ENCODE data around the gene RBM20. TPM values are rescaled to one million over a fixed set of nuclear protein-coding genes. Genes with fewer than 3 reads are reported as not detected.

RBM20 gene
- 0.58 TPM for polyA plus RNA-seq (2013)

GRCh38 chr10:110643653-110644597, at the start of gene RBM20:
Gene RBM20, plus strand, starts transcription at chr10:110644336. Its CDS starts 119 bp downstream, at chr10:110644455.
- Histone ChIP-seq H3K4me1 (ENCODE audit: control extremely low read depth in 1 of 4, control insufficient read depth in 4 of 4, insufficient read depth in 4 of 4, low read length in 3 of 4) (peaks cover 0 to 19% (median 18%) of the 10 kb centered on the region in 4 experiments), H3K36me3 (ENCODE audit: control insufficient read depth in 4 of 4, insufficient read depth in 4 of 4, low read length in 3 of 4) (no peaks in the 10 kb centered on the region), H3K9me3 (ENCODE audit: control extremely low read depth in 1 of 5, control insufficient read depth in 4 of 5, insufficient read depth in 2 of 5, low read depth in 1 of 5, low read length in 4 of 5) (peaks cover 0 to 3% (median 0%) of the 10 kb centered on the region in 5 experiments), H3K27ac (ENCODE audit: insufficient read depth in 1 of 2, low read depth in 1 of 2, low read length in 2 of 2, poor library complexity in 1 of 2, severe bottlenecking in 2 of 2) (peak within 1 kb of the TSS in 1 of 2 experiments; percentile 72), H3K27me3 (replicated peaks in 2 of 5; ENCODE audit: control insufficient read depth in 4 of 5, insufficient read depth in 5 of 5, low read length in 4 of 5) (peaks cover 31 to 80% (median 58%) of the 10 kb centered on the region in 5 experiments), H3K4me3 (ENCODE audit: control insufficient read depth in 1 of 7, extremely low read depth in 1 of 7, insufficient read depth in 4 of 7, low read depth in 2 of 7, low read length in 6 of 7) (peak within 1 kb of the TSS in 6 of 7 experiments; percentile 42 to 68 (median 61))
- ChIA-PET POLR2A (interaction anchor here (0.6 to 0.8 kb wide), 2 partner anchors 18 to 436 kb away, joined by 3 to 4 read pairs; no protein-coding TSS in a partner anchor), CTCF (interaction anchor here (1.0 to 1.6 kb wide), 4 partner anchors 21 to 36 kb away, joined by 3 to 4 read pairs (median 4); no protein-coding TSS in a partner anchor)
- DNase-seq: peak in 2 of 3 donors; percentile 42 to 60
- under 1% methylated on average over 95 of the region's 106 CpGs for WGBS (ENCODE audit: insufficient coverage)

GRCh38 chr10:110597476-110597875, 46.7 kb upstream of the RBM20 start:
- CTCF ChIA-PET: interaction anchor here (0.5 to 9.1 kb wide), 5 partner anchors 15 to 483 kb away, joined by 3 to 84 read pairs (median 3); partner anchors contain the start of gene SMNDC1
- no peak for DNase-seq
- Histone ChIP-seq H3K27ac (ENCODE audit: insufficient read depth in 1 of 2, low read depth in 1 of 2, low read length in 2 of 2, poor library complexity in 1 of 2, severe bottlenecking in 2 of 2) (no peak overlapping the region), H3K36me3 (ENCODE audit: control insufficient read depth in 4 of 4, insufficient read depth in 4 of 4, low read length in 3 of 4) (peaks cover 22 to 68% (median 43%) of the 10 kb centered on the region in 4 experiments), H3K27me3 (replicated peaks in 2 of 5; ENCODE audit: control insufficient read depth in 4 of 5, insufficient read depth in 5 of 5, low read length in 4 of 5) (no peaks in the 10 kb centered on the region), H3K9me3 (ENCODE audit: control extremely low read depth in 1 of 5, control insufficient read depth in 4 of 5, insufficient read depth in 2 of 5, low read depth in 1 of 5, low read length in 4 of 5) (no peaks in the 10 kb centered on the region), H3K4me1 (ENCODE audit: control extremely low read depth in 1 of 4, control insufficient read depth in 4 of 4, insufficient read depth in 4 of 4, low read length in 3 of 4) (peaks cover 0 to 5% (median 0%) of the 10 kb centered on the region in 4 experiments), H3K4me3 (ENCODE audit: control insufficient read depth in 1 of 7, extremely low read depth in 1 of 7, insufficient read depth in 4 of 7, low read depth in 2 of 7, low read length in 6 of 7) (no peak overlapping the region)
- 100% methylated on average over 1 of the region's 2 CpGs for WGBS (ENCODE audit: insufficient coverage)
- POLR2A ChIA-PET: no interaction called here

- 100% methylated on average over 2 of the region's 2 CpGs for WGBS (ENCODE audit: insufficient coverage)
- Histone ChIP-seq H3K4me1 (ENCODE audit: control extremely low read depth in 1 of 4, control insufficient read depth in 4 of 4, insufficient read depth in 4 of 4, low read length in 3 of 4) (peaks cover 0 to 5% (median 0%) of the 10 kb centered on the region in 4 experiments), H3K27ac (ENCODE audit: insufficient read depth in 1 of 2, low read depth in 1 of 2, low read length in 2 of 2, poor library complexity in 1 of 2, severe bottlenecking in 2 of 2) (no peak overlapping the region), H3K4me3 (ENCODE audit: control insufficient read depth in 1 of 7, extremely low read depth in 1 of 7, insufficient read depth in 4 of 7, low read depth in 2 of 7, low read length in 6 of 7) (no peak overlapping the region), H3K36me3 (ENCODE audit: control insufficient read depth in 4 of 4, insufficient read depth in 4 of 4, low read length in 3 of 4) (peaks cover 12 to 69% (median 44%) of the 10 kb centered on the region in 4 experiments), H3K9me3 (ENCODE audit: control extremely low read depth in 1 of 5, control insufficient read depth in 4 of 5, insufficient read depth in 2 of 5, low read depth in 1 of 5, low read length in 4 of 5) (no peaks in the 10 kb centered on the region), H3K27me3 (replicated peaks in 2 of 5; ENCODE audit: control insufficient read depth in 4 of 5, insufficient read depth in 5 of 5, low read length in 4 of 5) (no peaks in the 10 kb centered on the region)
- ChIA-PET POLR2A (interaction anchor here (0.7 to 1.2 kb wide), 2 partner anchors 19 to 57 kb away, joined by 3 to 4 read pairs; no protein-coding TSS in a partner anchor), CTCF (interaction anchor here (0.7 to 9.1 kb wide), 11 partner anchors 8 to 304 kb away, joined by 3 to 84 read pairs (median 6); partner anchors contain the start of gene SMNDC1)
- peak; percentile 79 to 89 (median 84) for DNase-seq
These were observed 43.5 kb upstream of the RBM20 start for GRCh38 chr10:110600487-110601101.

- peaks cover 16 to 65% (median 42%) of the 10 kb centered on the region in 4 experiments for H3K36me3 ChIP-seq (ENCODE audit: control insufficient read depth in 4 of 4, insufficient read depth in 4 of 4, low read length in 3 of 4)
- POLR2A ChIA-PET: interaction anchor here (0.6 kb wide), 1 partner anchor 299 kb away, joined by 3 read pairs; no protein-coding TSS in a partner anchor
- H3K4me1 ChIP-seq (ENCODE audit: control extremely low read depth in 1 of 4, control insufficient read depth in 4 of 4, insufficient read depth in 4 of 4, low read length in 3 of 4): peaks cover 0 to 2% (median 0%) of the 10 kb centered on the region in 4 experiments
- no peak overlapping the region for H3K4me3 ChIP-seq (ENCODE audit: control insufficient read depth in 1 of 7, extremely low read depth in 1 of 7, insufficient read depth in 4 of 7, low read depth in 2 of 7, low read length in 6 of 7)
- 100% methylated on average over 2 of the region's 4 CpGs for WGBS (ENCODE audit: insufficient coverage)
- no peak for DNase-seq
- no peaks in the 10 kb centered on the region for H3K27me3 ChIP-seq (replicated peaks in 2 of 5; ENCODE audit: control insufficient read depth in 4 of 5, insufficient read depth in 5 of 5, low read length in 4 of 5)
- CTCF ChIA-PET: interaction anchor here (0.7 to 9.1 kb wide), 6 partner anchors 9 to 294 kb away, joined by 3 to 84 read pairs (median 5); partner anchors contain the start of gene SMNDC1
- H3K27ac ChIP-seq (ENCODE audit: insufficient read depth in 1 of 2, low read depth in 1 of 2, low read length in 2 of 2, poor library complexity in 1 of 2, severe bottlenecking in 2 of 2): no peak overlapping the region
- no peaks in the 10 kb centered on the region for H3K9me3 ChIP-seq (ENCODE audit: control extremely low read depth in 1 of 5, control insufficient read depth in 4 of 5, insufficient read depth in 2 of 5, low read depth in 1 of 5, low read length in 4 of 5)
These were observed 42.6 kb upstream of the RBM20 start for GRCh38 chr10:110601581-110601980.

- DNase-seq: no peak
- peaks cover 4 to 25% (median 11%) of the 10 kb centered on the region in 4 experiments for H3K36me3 ChIP-seq (ENCODE audit: control insufficient read depth in 4 of 4, insufficient read depth in 4 of 4, low read length in 3 of 4)
- H3K4me1 ChIP-seq (ENCODE audit: control extremely low read depth in 1 of 4, control insufficient read depth in 4 of 4, insufficient read depth in 4 of 4, low read length in 3 of 4): peaks cover 1 to 15% (median 3%) of the 10 kb centered on the region in 4 experiments
- CTCF ChIA-PET: interaction anchor here (0.6 to 3.0 kb wide), 19 partner anchors 9 to 499 kb away, joined by 3 to 29 read pairs (median 4); no protein-coding TSS in a partner anchor
- no peak overlapping the region for H3K27ac ChIP-seq (ENCODE audit: insufficient read depth in 1 of 2, low read depth in 1 of 2, low read length in 2 of 2, poor library complexity in 1 of 2, severe bottlenecking in 2 of 2)
- H3K27me3 ChIP-seq (replicated peaks in 2 of 5; ENCODE audit: control insufficient read depth in 4 of 5, insufficient read depth in 5 of 5, low read length in 4 of 5): no peaks in the 10 kb centered on the region
- no CpG with 5 or more reads among the region's 6 CpGs for WGBS (ENCODE audit: insufficient coverage)
- H3K4me3 ChIP-seq (ENCODE audit: control insufficient read depth in 1 of 7, extremely low read depth in 1 of 7, insufficient read depth in 4 of 7, low read depth in 2 of 7, low read length in 6 of 7): no peak overlapping the region
- POLR2A ChIA-PET: no interaction called here
- no peaks in the 10 kb centered on the region for H3K9me3 ChIP-seq (ENCODE audit: control extremely low read depth in 1 of 5, control insufficient read depth in 4 of 5, insufficient read depth in 2 of 5, low read depth in 1 of 5, low read length in 4 of 5)
These were observed 36.0 kb upstream of the RBM20 start for GRCh38 chr10:110608087-110608486.

GRCh38 chr10:110609605-110610004, 34.5 kb upstream of the RBM20 start:
- H3K4me1 ChIP-seq (ENCODE audit: control extremely low read depth in 1 of 4, control insufficient read depth in 4 of 4, insufficient read depth in 4 of 4, low read length in 3 of 4): peaks cover 1 to 23% (median 5%) of the 10 kb centered on the region in 4 experiments
- no peaks in the 10 kb centered on the region for H3K9me3 ChIP-seq (ENCODE audit: control extremely low read depth in 1 of 5, control insufficient read depth in 4 of 5, insufficient read depth in 2 of 5, low read depth in 1 of 5, low read length in 4 of 5)
- H3K27me3 ChIP-seq (replicated peaks in 2 of 5; ENCODE audit: control insufficient read depth in 4 of 5, insufficient read depth in 5 of 5, low read length in 4 of 5): no peaks in the 10 kb centered on the region
- WGBS (ENCODE audit: insufficient coverage): no CpG with 5 or more reads among the region's 2 CpGs
- peaks cover 4 to 13% (median 7%) of the 10 kb centered on the region in 4 experiments for H3K36me3 ChIP-seq (ENCODE audit: control insufficient read depth in 4 of 4, insufficient read depth in 4 of 4, low read length in 3 of 4)
- POLR2A ChIA-PET: no interaction called here
- no peak overlapping the region for H3K27ac ChIP-seq (ENCODE audit: insufficient read depth in 1 of 2, low read depth in 1 of 2, low read length in 2 of 2, poor library complexity in 1 of 2, severe bottlenecking in 2 of 2)
- H3K4me3 ChIP-seq (ENCODE audit: control insufficient read depth in 1 of 7, extremely low read depth in 1 of 7, insufficient read depth in 4 of 7, low read depth in 2 of 7, low read length in 6 of 7): no peak overlapping the region
- CTCF ChIA-PET: interaction anchor here (0.9 to 3.0 kb wide), 10 partner anchors 9 to 194 kb away, joined by 3 to 29 read pairs (median 5); no protein-coding TSS in a partner anchor
- peak in 2 of 3 donors; percentile 17 to 51 for DNase-seq
